Endothelial cell of umbilical vein (primary cell): Measurements from ENCODE around the gene RASGRP1. TPM values are rescaled to one million over a fixed set of nuclear protein-coding genes. Genes with fewer than 3 reads are reported as not detected.

Source experiments
- BruUV-seq: library from RNA; stranded (reverse); fragments of 400-500 nt; replicated peaks from 2 replicates; lab custom pipeline; 2021; lab: Mats Ljungman, UMichigan
- CTCF ChIA-PET: fragments of 300-600, 350-600 bp; sonication (Branson Sonifier 250); formaldehyde crosslinking; loops from one replicate; lab custom pipeline; 2021; ENCODE audit warnings: antibody characterized with exemption, inconsistent platforms; lab: Charles Lee
- POLR2A ChIA-PET: fragments of 300-600, 350-600 bp; sonication (Branson Sonifier 250); formaldehyde crosslinking; loops from one replicate; lab custom pipeline; 2021; ENCODE audit warnings: antibody characterized with exemption, inconsistent platforms; lab: Charles Lee
- DNase-seq: peaks from one replicate; pipeline ENCODE4 v3.0.0-alpha.2; 2011; ENCODE audit warnings: low read depth, low spot score
- FAIRE-seq: peaks from 2 replicates; lab custom pipeline; 2011; peaks lifted over from hg19 to GRCh38; lab: Jason Lieb, UNC
- H2AFZ ChIP-seq: 2 replicates; pipeline ENCODE4 v1.6.0; 2012; ENCODE audit warnings: low read depth, low read length, control low read depth, inconsistent platforms
- H3K27ac ChIP-seq: 2 replicates; pipeline ENCODE4 v1.5.1; 2011; ENCODE audit warnings: low read depth, mild to moderate bottlenecking, control low read depth, low read length, moderate library complexity; ENCODE audit not compliant: insufficient read depth
- H3K27me3 ChIP-seq, 2 experiments: 2 replicates each; pipeline versions ENCODE4 v1.6.0 to v1.6.1; 2011; ENCODE audit warnings: low read length in 2 of 2, mixed read lengths in 1 of 2; ENCODE audit not compliant: control insufficient read depth in 2 of 2, insufficient read depth in 2 of 2
- H3K36me3 ChIP-seq, 2 experiments: 2 replicates in 1 of 2; 3 replicates in 1 of 2; pipeline ENCODE4 v1.5.1; 2011; ENCODE audit warnings: low read length in 2 of 2, mild to moderate bottlenecking in 1 of 2, moderate library complexity in 1 of 2; ENCODE audit not compliant: control insufficient read depth in 2 of 2, insufficient read depth in 2 of 2; ENCODE audit errors: extremely low read depth in 1 of 2
- H3K4me1 ChIP-seq: 3 replicates; pipeline ENCODE4 v1.5.1; 2011; ENCODE audit warnings: mild to moderate bottlenecking, low read length; ENCODE audit not compliant: control insufficient read depth, insufficient read depth; ENCODE audit errors: extremely low read depth
- H3K4me2 ChIP-seq: 2 replicates; pipeline ENCODE4 v1.6.1; 2011; ENCODE audit warnings: low read length, control low read depth, mixed read lengths; ENCODE audit not compliant: insufficient read depth
- H3K4me3 ChIP-seq, 3 experiments: fragments of 200-600 bp in 1 of 3; sonication (generic), shearing (Covaris generic) in 1 of 3; replicated peaks in 1 of 3; 2 replicates each; pipeline ENCODE4 v1.5.1; 2011 to 2016; ENCODE audit warnings: control low read depth in 3 of 3, low read length in 3 of 3, mild to moderate bottlenecking in 2 of 3, inconsistent platforms in 1 of 3, low read depth in 1 of 3, moderate library complexity in 1 of 3; ENCODE audit not compliant: insufficient read depth in 1 of 3
- H3K79me2 ChIP-seq: 2 replicates; pipeline ENCODE4 v1.6.0; 2012; ENCODE audit warnings: low read length, inconsistent platforms; ENCODE audit not compliant: control insufficient read depth, insufficient read depth
- H3K9ac ChIP-seq: replicated peaks from 2 replicates; pipeline ENCODE3; 2011; ENCODE audit warnings: low read length, control low read depth; ENCODE audit not compliant: insufficient read depth; ENCODE audit errors: extremely low read depth
- H3K9me1 ChIP-seq: replicated peaks from 3 replicates; pipeline ENCODE4 v1.6.0; 2011; ENCODE audit warnings: mild to moderate bottlenecking, low read length; ENCODE audit not compliant: control insufficient read depth, insufficient read depth; ENCODE audit errors: extremely low read depth
- H3K9me3 ChIP-seq: replicated peaks from 2 replicates; pipeline ENCODE4 v1.5.1; 2012; ENCODE audit warnings: low read length, inconsistent platforms; ENCODE audit not compliant: control insufficient read depth, insufficient read depth
- H4K20me1 ChIP-seq: replicated peaks from 2 replicates; pipeline ENCODE3; 2011; ENCODE audit warnings: mild to moderate bottlenecking, low read length; ENCODE audit not compliant: control insufficient read depth, insufficient read depth; ENCODE audit errors: extremely low read depth
- CTCF ChIP-seq, 2 donors: IDR thresholded peaks; 1 replicate in 1 of 2; 2 replicates in 1 of 2; pipeline ENCODE4 v1.5.1; 2011; ENCODE audit warnings: low read length in 2 of 2, mild to moderate bottlenecking in 2 of 2, moderate library complexity in 2 of 2, control low read depth in 1 of 2, inconsistent platforms in 1 of 2, low read depth in 1 of 2; ENCODE audit not compliant: insufficient read depth in 1 of 2; ENCODE audit errors: extremely low read depth in 1 of 2
- EZH2 ChIP-seq: IDR thresholded peaks from 2 replicates; pipeline ENCODE4 v1.6.1; 2012; ENCODE audit warnings: borderline replicate concordance, low read depth, mild to moderate bottlenecking, moderate library complexity, low read length, inconsistent platforms; ENCODE audit not compliant: severe bottlenecking
- FOS ChIP-seq: IDR thresholded peaks from 2 replicates; pipeline ENCODE4 v1.6.1; 2011; ENCODE audit warnings: mild to moderate bottlenecking, low read length, moderate library complexity, borderline replicate concordance; ENCODE audit not compliant: insufficient read depth
- GATA2 ChIP-seq: IDR thresholded peaks from 2 replicates; pipeline ENCODE4 v1.7.0; 2011; ENCODE audit warnings: low read depth, mild to moderate bottlenecking, moderate library complexity, mixed read lengths, low read length; ENCODE audit not compliant: insufficient read length, insufficient read depth
- JUN ChIP-seq: IDR thresholded peaks from 2 replicates; pipeline ENCODE4 v1.6.1; 2011; ENCODE audit warnings: borderline replicate concordance, low read depth; ENCODE audit not compliant: insufficient read length, insufficient read depth
- MAX ChIP-seq: IDR thresholded peaks from 2 replicates; pipeline ENCODE4 v1.6.1; 2011; ENCODE audit not compliant: insufficient read depth, insufficient read length
- MYC ChIP-seq: IDR thresholded peaks from one replicate; pipeline ENCODE4 v1.6.1; 2011; ENCODE audit warnings: mild to moderate bottlenecking, low read depth, low read length
- POLR2A ChIP-seq: IDR thresholded peaks from 2 replicates; pipeline ENCODE4 v1.6.1; 2012; ENCODE audit warnings: low read depth, mild to moderate bottlenecking, control low read depth, low read length
- POLR2AphosphoS5 ChIP-seq: IDR thresholded peaks from 2 replicates; pipeline ENCODE4 v1.6.1; 2012; ENCODE audit warnings: low read depth, mild to moderate bottlenecking, control low read depth, low read length, moderate library complexity; ENCODE audit not compliant: insufficient read depth
- dilution Hi-C: fragments of 300-500 bp; cut with MboI; formaldehyde crosslinking; loops from one replicate; pipeline ENCODE4 v1.15.0; 2019; ENCODE audit warnings: low sequenced_read_pairs; ENCODE audit not compliant: extremely low pct_ligation_motif_present
- intact Hi-C: fragments of 100-400 bp; cut with micrococcal nuclease; formaldehyde crosslinking; loops from one replicate; pipeline ENCODE4 v1.10.0; 2022
- polyA plus RNA-seq, 4 experiments: library from polyadenylated mRNA; depleted of rRNA in 3 of 4; stranded (reverse) in 3 of 4; unstranded in 1 of 4; fragments of >200 nt; gene quantifications; 2 replicates each; pipeline versions ENCODE4 v1.2.1 to v1.2.3, GENCODE V29; 2011 to 2012; ENCODE audit warnings: missing spikeins in 1 of 4
- total RNA-seq: library from RNA; stranded (reverse); gene quantifications from 2 replicates; pipeline ENCODE4 v1.2.3, GENCODE V29; 2021

RASGRP1 gene
- total and polyA plus RNA-seq, 2 donors (not counting 3 experiments of a cell fraction or from before 2014, with no cell fraction given): 0.15 to 0.38 TPM

GRCh38 chr15:38486936-38487335 is 77.7 kb downstream of the RASGRP1 start:
- dilution Hi-C loops: no loop called here
- FAIRE-seq (no peak), DNase-seq (no peak)
- Histone ChIP-seq H3K4me2 (no peak overlapping the region), H3K36me3 (peaks cover 0 to 2% of the 10 kb centered on the region in 2 experiments), H3K9me1 (no peaks in the 10 kb centered on the region), H2AFZ (no peak overlapping the region), H3K9me3 (no peaks in the 10 kb centered on the region), H3K27ac (no peak overlapping the region), H3K27me3 (no peaks in the 10 kb centered on the region), H3K79me2 (no peaks in the 10 kb centered on the region), H3K4me3 (no peak overlapping the region), H3K9ac (no peak overlapping the region), H3K4me1 (peaks cover 11% of the 10 kb centered on the region), H4K20me1 (no peaks in the 10 kb centered on the region)
- ChIA-PET CTCF (no interaction called here), POLR2A (no interaction called here)
- TF ChIP-seq JUN (no peak), CTCF (IDR thresholded peaks at IDR 0.05; ENCODE audit: extremely low read depth in 1 of 2, insufficient read depth in 1 of 2, low read depth in 1 of 2, low read length in 2 of 2) (no peak), POLR2AphosphoS5 (no peak), FOS (no peak), GATA2 (no peak), EZH2 (no peak), MAX (no peak), MYC (no peak), POLR2A (no peak)
- BruUV-seq: no TSS peak
- intact Hi-C loops: no loop called here
